GM19099 (cell line): ENCODE measurements around the gene SUGCT.

ENCODE experiments used
- POLR2A ChIP-seq: IDR thresholded peaks from 3 replicates; pipeline ENCODE4 v1.6.1; 2011; ENCODE audit warnings: low read depth; ENCODE audit not compliant: insufficient read length; ENCODE audit errors: extremely low read depth

SUGCT gene

GRCh38 chr7:40865441-40866233 is 730.8 kb downstream of the SUGCT start:
- no peak for TF ChIP-seq POLR2A

GRCh38 chr7:40866601-40867000 is 731.8 kb downstream of the SUGCT start:
- no peak for TF ChIP-seq POLR2A

DNA sequence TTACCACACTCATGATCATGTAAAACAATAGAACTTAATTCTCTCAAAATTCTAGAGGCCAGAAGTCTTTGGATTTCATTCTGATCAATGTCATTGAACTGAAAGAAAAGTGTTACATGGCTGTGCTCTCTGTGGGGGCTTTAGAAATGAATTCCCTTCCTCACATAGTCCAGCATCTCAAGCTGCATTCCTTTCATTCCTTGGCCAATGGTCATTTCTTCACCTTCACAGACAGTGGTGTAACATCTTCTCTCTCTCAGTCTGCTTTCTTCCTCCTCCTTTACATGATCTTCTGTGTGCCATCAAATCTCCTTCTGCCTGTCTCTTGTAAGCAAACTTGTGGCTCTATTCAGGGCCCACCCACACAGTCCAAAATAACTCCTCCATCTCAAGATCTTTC is 735.3 kb downstream of the SUGCT start:
- no peak for TF ChIP-seq POLR2A

- no peak for TF ChIP-seq POLR2A
These were observed 738.4 kb downstream of the SUGCT start for GRCh38 chr7:40873248-40873647.

DNA sequence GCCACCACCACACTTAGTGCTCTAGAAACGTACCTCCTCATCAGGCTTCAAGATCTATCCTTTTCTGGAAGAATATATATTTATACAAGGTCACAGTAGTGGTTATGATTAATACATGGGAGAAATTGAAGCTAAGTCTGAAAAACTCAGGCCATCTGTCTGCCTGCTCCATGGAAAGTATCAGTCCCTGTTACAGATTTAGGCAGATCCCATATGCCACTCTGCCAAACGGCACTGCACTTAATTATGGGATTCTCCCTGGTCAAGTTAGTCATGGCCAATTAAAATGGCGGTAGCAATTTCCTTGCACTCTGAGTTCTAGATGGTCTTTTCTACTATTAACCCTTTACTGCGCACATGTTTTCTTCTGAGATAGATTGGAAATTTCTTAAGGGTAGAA is 740.0 kb downstream of the SUGCT start:
- no peak for TF ChIP-seq POLR2A

DNA sequence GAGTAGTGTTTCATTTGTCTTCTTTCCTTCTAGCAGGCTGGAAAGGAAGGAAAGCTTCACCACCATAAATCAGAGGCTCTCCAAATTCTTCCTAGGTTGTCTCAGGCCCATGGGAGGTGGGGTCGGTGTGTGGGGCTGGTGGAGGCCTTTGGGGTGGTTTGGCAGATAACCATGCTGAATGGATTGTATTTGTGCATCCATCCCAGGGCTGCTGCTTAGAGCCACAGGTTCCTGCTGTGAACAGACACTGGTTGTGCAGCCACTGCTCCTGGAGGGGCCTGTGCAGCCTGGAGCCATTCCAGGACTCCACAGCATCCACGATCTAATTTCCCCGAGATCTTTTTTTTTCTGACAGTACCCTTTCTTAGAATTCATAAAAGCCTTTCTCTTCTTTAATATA is 741.8 kb downstream of the SUGCT start:
- TF ChIP-seq POLR2A, result no peak

GRCh38 chr7:40879941-40880543 is 745.2 kb downstream of the SUGCT start:
- TF ChIP-seq POLR2A, result no peak

DNA sequence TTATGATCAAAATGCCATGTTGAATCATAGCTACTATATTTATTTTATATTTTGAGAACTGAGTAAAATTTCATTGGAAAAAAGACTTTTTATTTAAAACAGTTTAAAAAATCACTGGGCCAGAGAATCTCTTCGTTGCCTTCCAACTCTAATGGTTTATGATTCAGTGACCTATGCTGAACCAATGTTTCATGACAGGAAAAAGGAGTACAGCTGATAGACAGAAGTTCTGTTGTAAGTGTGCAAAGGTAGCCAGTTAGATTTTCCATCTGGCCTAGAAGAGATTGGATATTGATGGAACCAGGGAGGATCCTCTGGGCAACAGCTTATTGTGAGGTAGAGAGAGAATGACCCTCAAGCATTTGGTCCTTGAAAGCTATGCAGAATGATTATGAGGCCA is 745.8 kb downstream of the SUGCT start:
- TF ChIP-seq POLR2A, result no peak

DNA sequence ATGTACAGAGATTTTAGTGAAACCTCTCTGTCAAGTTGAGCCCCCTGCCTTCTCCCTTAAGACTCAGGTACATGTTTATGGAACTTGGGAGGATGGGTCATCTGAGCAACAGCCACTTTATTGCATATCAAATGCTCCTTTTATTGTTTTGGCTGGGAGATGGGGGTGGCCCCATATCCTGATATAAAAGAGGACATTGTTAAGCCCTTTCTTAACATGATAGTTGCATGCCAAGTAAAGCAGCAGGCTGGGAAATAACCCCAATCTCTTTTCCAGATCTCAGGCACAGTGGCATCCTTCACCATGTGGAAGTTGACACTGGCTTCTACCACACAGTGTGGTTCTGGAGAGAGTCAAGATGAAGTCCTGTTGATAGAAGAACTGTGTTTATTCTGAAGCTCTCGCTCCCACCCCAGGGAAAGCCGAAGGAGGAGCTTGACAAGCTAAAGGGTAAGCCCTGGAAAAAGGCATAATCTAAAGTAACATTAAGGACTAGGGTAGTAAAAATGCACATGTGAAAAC is 746.7 kb downstream of the SUGCT start:
- no peak for TF ChIP-seq POLR2A

- TF ChIP-seq POLR2A, result no peak
These were observed 747.4 kb downstream of the SUGCT start for GRCh38 chr7:40882071-40882658.

DNA sequence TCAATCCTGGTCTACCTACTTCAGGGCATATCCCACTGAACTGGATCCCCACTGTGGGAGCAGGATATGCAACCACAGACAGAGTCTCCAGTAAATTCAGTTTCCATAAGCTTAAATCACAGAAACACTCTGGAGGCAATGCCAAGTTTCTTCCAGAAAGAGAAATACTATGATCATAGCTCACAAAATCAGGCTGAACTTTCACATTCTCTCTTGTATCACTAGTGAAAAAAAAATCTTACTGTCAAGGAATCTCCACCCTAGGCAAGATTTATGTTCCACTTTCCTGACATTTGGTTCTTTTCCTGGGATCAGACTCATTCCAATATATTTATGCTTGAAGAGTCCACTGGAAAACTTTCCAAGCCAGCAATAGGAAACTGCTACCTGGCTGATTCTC is 749.0 kb downstream of the SUGCT start:
- TF ChIP-seq POLR2A, result no peak

DNA sequence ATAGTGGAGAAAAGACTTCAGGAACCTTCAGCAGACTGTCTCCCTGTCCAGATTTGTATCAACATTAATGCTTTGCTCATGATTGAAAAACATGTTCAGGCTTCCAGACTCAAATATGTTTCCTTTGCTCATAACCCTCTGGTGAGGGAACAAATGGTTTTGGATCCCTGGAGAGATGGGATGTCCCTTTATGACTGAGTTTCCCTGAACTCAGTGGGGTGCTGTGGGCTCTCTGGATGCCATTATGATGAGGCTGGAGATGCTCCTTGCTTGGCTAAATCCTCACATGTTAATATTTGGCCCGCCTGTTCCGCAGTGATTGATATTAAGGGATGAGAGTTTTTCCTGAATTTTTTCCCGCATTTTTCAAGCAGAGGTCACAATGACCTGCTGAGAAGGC is 749.4 kb downstream of the SUGCT start:
- no peak for TF ChIP-seq POLR2A

- TF ChIP-seq POLR2A, result no peak
These were observed 750.7 kb downstream of the SUGCT start for GRCh38 chr7:40885503-40885902.

DNA sequence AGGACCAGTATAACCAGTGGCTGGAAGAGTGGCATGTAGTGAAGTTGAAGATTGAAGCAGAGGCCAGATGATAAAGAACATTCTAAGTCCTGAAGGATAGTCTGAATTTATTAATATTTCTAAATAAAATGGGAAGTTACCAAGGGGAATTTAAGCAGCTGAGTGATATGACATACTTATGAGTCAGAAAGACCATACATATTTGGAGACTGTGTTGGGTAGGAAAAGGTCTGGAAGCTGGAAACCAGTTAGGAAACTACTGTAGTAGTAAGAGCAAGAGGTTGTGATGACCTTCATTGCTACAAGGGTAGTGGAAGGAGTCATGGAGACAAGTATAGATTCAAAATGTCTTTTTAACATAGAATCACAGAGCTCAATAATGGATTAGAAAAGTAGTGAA is 752.3 kb downstream of the SUGCT start:
- no peak for TF ChIP-seq POLR2A

GRCh38 chr7:40888499-40888898 is 753.7 kb downstream of the SUGCT start:
- no peak for TF ChIP-seq POLR2A

GRCh38 chr7:40889099-40889498 is 754.3 kb downstream of the SUGCT start:
- TF ChIP-seq POLR2A, result no peak

DNA sequence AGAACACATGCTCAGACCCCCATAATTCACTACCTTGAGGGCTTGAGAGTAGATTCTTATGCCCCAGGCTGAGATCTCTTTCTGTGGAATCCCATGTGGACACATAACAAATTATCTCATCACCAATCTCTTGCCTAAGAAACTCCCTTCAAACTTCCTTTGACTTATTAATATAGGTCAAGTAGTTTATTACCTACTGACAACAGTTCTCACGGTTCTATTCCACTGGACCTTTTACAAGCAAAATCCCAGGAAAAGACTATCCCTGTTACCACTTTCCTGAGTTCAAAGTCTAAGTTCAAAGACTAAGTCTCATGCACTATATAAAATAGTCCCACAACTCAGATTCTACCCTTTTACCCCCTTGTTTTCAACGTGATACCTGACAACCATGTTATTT is 754.7 kb downstream of the SUGCT start:
- no peak for TF ChIP-seq POLR2A
